Measurements from ENCODE around the gene COL4A4. TPM values are rescaled to one million over a fixed set of nuclear protein-coding genes. Genes with fewer than 3 reads are reported as not detected.

COL4A4 gene
- total and polyA plus RNA-seq, 2 donors (not counting 1 experiment from before 2014, with no cell fraction given): 0.17 to 0.76 TPM

- Histone ChIP-seq H3K9ac (ENCODE audit: insufficient read depth, low read length) (no peak overlapping the region), H3K27me3 (ENCODE audit: control insufficient read depth, insufficient read depth, low read length) (no peaks in the 10 kb centered on the region), H4K20me1 (ENCODE audit: control insufficient read depth, extremely low read depth, insufficient read depth, low read length) (no peaks in the 10 kb centered on the region), H3K4me2 (ENCODE audit: extremely low read depth, insufficient read depth, low read length) (no peak overlapping the region), H3K27ac (ENCODE audit: insufficient read depth, low read length) (no peak overlapping the region), H3K9me3 (ENCODE audit: control insufficient read depth, insufficient read depth, low read depth, low read length) (no peaks in the 10 kb centered on the region), H3K4me1 (ENCODE audit: control insufficient read depth, extremely low read depth, insufficient read depth, low read length) (no peaks in the 10 kb centered on the region), H3K4me3 (replicated peaks in 1 of 4; ENCODE audit: control extremely low read depth in 1 of 4, insufficient read depth in 1 of 4, low read depth in 3 of 4, low read length in 4 of 4) (no peak overlapping the region), H3K36me3 (ENCODE audit: control insufficient read depth, insufficient read depth, low read length) (no peaks in the 10 kb centered on the region), H2AFZ (ENCODE audit: low read length) (no peak overlapping the region), H3K79me2 (ENCODE audit: control insufficient read depth, insufficient read depth, low read length) (no peaks in the 10 kb centered on the region)
- TF ChIP-seq EZH2 (IDR thresholded peaks at IDR 0.05; ENCODE audit: low read length, missing control alignments) (no peak), CTCF (conservative IDR thresholded peaks at IDR 0.05 in 1 of 2, IDR thresholded peaks at IDR 0.05 in 1 of 2; ENCODE audit: low read depth in 1 of 2, low read length in 2 of 2) (no peak)
- no peak for DNase-seq (ENCODE audit: low read depth in 2 of 2)
Observed at GRCh38 chr2:227185615-227186232, 21.7 kb upstream of the COL4A4 start.

GRCh38 chr2:227183657-227184367 is 19.8 kb upstream of the COL4A4 start:
- peak in 1 of 2 donors; percentile 72 for DNase-seq (ENCODE audit: low read depth in 2 of 2)
- H4K20me1 ChIP-seq (ENCODE audit: control insufficient read depth, extremely low read depth, insufficient read depth, low read length): no peaks in the 10 kb centered on the region
- no peak overlapping the region for H3K4me3 ChIP-seq (replicated peaks in 1 of 4; ENCODE audit: control extremely low read depth in 1 of 4, insufficient read depth in 1 of 4, low read depth in 3 of 4, low read length in 4 of 4)
- H3K9ac ChIP-seq (ENCODE audit: insufficient read depth, low read length): no peak overlapping the region
- H3K27me3 ChIP-seq (ENCODE audit: control insufficient read depth, insufficient read depth, low read length): no peaks in the 10 kb centered on the region
- no peak overlapping the region for H3K4me2 ChIP-seq (ENCODE audit: extremely low read depth, insufficient read depth, low read length)
- H3K4me1 ChIP-seq (ENCODE audit: control insufficient read depth, extremely low read depth, insufficient read depth, low read length): no peaks in the 10 kb centered on the region
- H3K79me2 ChIP-seq (ENCODE audit: control insufficient read depth, insufficient read depth, low read length): no peaks in the 10 kb centered on the region
- H3K9me3 ChIP-seq (ENCODE audit: control insufficient read depth, insufficient read depth, low read depth, low read length): no peaks in the 10 kb centered on the region
- no peak overlapping the region for H3K27ac ChIP-seq (ENCODE audit: insufficient read depth, low read length)
- no peak overlapping the region for H2AFZ ChIP-seq (ENCODE audit: low read length)
- H3K36me3 ChIP-seq (ENCODE audit: control insufficient read depth, insufficient read depth, low read length): no peaks in the 10 kb centered on the region
- TF ChIP-seq EZH2 (IDR thresholded peaks at IDR 0.05; ENCODE audit: low read length, missing control alignments) (no peak), CTCF (conservative IDR thresholded peaks at IDR 0.05 in 1 of 2, IDR thresholded peaks at IDR 0.05 in 1 of 2; ENCODE audit: low read depth in 1 of 2, low read length in 2 of 2) (no peak)

- Histone ChIP-seq H3K27ac (ENCODE audit: insufficient read depth, low read length) (no peak overlapping the region), H3K4me3 (replicated peaks in 1 of 4; ENCODE audit: control extremely low read depth in 1 of 4, insufficient read depth in 1 of 4, low read depth in 3 of 4, low read length in 4 of 4) (no peak overlapping the region), H2AFZ (ENCODE audit: low read length) (no peak overlapping the region), H3K36me3 (ENCODE audit: control insufficient read depth, insufficient read depth, low read length) (no peaks in the 10 kb centered on the region), H3K79me2 (ENCODE audit: control insufficient read depth, insufficient read depth, low read length) (no peaks in the 10 kb centered on the region), H3K4me1 (ENCODE audit: control insufficient read depth, extremely low read depth, insufficient read depth, low read length) (no peaks in the 10 kb centered on the region), H3K4me2 (ENCODE audit: extremely low read depth, insufficient read depth, low read length) (no peak overlapping the region), H3K27me3 (ENCODE audit: control insufficient read depth, insufficient read depth, low read length) (no peaks in the 10 kb centered on the region), H3K9me3 (ENCODE audit: control insufficient read depth, insufficient read depth, low read depth, low read length) (no peaks in the 10 kb centered on the region), H3K9ac (ENCODE audit: insufficient read depth, low read length) (no peak overlapping the region), H4K20me1 (ENCODE audit: control insufficient read depth, extremely low read depth, insufficient read depth, low read length) (no peaks in the 10 kb centered on the region)
- TF ChIP-seq EZH2 (IDR thresholded peaks at IDR 0.05; ENCODE audit: low read length, missing control alignments): no peak
- no peak for TF ChIP-seq CTCF (conservative IDR thresholded peaks at IDR 0.05 in 1 of 2, IDR thresholded peaks at IDR 0.05 in 1 of 2; ENCODE audit: low read depth in 1 of 2, low read length in 2 of 2)
- DNase-seq (ENCODE audit: low read depth in 2 of 2): no peak
Observed at GRCh38 chr2:227182765-227183164, 18.8 kb upstream of the COL4A4 start.
